GM13977 (cell line): ENCODE measurements around the gene CTCFL.
"Not testable (repeated sequence)": the region's sequence is repeated elsewhere in the genome, so short reads cannot be mapped to it uniquely, and the experiment has no call there.

Experiments
- DNase-seq: peaks from one replicate; pipeline ENCODE4 v3.0.0; 2012; ENCODE audit warnings: low spot score
- in situ Hi-C: fragments of 300-500 bp; cut with MboI; formaldehyde crosslinking; loops from one replicate; pipeline ENCODE4 v1.12.0; 2022; ENCODE audit warnings: low sequenced_read_pairs, low pct_unique_long_range_greater_than_20kb, mixed read lengths, inconsistent platforms; ENCODE audit not compliant: unreplicated experiment
- TF ChIP-seq, protein P1 (sequence below): IDR thresholded peaks from 2 replicates; pipeline ENCODE4 v1.5.1; 2012; ENCODE audit warnings: mild to moderate bottlenecking, control low read depth; ENCODE audit not compliant: insufficient read depth; ENCODE audit errors: extremely low read depth, missing control alignments

The CTCFL gene

DNA sequence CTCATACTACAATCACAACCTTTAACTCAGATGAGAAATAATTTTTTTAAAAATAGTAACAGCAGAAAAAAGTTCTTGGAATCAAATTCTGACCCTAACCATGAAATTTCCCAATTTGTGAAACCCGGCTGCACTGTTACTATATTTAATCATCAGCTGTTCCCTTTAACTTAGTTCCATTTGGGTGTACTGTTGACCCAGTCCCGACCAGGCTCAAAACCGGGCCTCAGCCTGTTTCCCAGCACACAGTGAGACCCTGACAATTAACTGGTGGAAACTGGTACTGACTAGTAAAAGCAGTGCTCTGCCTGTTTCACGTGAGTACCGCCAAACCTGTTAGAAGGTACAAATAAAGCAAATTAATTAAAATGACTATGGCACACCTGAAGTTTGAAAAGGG lies 7.0 kb downstream of the CTCFL start:
- in situ Hi-C loops, result no loop called here
- TF ChIP-seq, protein P1, sequence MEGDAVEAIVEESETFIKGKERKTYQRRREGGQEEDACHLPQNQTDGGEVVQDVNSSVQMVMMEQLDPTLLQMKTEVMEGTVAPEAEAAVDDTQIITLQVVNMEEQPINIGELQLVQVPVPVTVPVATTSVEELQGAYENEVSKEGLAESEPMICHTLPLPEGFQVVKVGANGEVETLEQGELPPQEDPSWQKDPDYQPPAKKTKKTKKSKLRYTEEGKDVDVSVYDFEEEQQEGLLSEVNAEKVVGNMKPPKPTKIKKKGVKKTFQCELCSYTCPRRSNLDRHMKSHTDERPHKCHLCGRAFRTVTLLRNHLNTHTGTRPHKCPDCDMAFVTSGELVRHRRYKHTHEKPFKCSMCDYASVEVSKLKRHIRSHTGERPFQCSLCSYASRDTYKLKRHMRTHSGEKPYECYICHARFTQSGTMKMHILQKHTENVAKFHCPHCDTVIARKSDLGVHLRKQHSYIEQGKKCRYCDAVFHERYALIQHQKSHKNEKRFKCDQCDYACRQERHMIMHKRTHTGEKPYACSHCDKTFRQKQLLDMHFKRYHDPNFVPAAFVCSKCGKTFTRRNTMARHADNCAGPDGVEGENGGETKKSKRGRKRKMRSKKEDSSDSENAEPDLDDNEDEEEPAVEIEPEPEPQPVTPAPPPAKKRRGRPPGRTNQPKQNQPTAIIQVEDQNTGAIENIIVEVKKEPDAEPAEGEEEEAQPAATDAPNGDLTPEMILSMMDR, result no peak
- no peak for DNase-seq

DNA sequence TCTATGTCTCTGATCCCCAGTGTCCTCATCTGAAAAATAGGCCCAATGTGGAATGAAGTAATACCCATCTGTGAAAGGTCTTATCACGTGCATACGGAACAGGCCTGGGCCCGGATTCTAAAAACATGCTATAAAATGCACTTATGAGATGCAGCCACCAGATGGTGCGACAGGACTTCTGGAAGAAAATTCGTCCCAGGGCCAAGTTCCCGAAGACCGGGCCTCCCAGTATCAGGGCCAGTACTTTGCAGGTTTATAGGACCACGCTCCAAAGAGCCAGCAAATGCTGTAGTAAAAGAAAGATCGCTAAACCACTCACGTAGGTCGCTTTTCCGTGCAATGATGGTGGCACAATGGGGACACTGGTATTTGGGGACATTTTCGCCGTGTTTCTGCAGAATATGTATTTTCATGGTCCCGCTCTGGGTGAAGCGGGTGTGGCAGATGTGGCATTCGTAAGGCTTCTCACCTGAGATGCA lies 10.6 kb downstream of the CTCFL start:
- DNase-seq, result peak; percentile 61
- TF ChIP-seq, protein P1, result peak; percentile 70
- in situ Hi-C loops, result loop anchor here (5.0 kb wide), 1 partner anchor 78 kb away; no protein-coding TSS in a partner anchor

DNA sequence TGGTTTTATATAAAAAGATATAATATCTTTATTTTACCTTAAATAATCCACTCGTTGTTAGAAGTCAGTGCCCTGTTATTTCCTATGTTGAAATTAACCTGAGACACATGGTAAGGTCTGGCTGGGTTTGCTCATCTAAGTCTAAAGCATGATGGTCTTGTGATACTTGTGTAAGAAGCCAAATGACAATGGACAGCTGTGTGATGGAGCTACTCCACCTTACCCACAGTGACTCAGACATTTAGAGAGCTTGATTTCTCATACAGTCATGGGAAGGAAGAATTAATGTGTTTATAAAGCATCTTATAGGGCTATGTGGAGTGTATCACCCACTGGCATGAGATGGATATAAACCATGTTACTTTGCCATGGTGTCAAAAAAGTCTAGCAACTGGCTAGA lies 11.7 kb downstream of the CTCFL start:
- in situ Hi-C loops, result loop anchor here (5.0 kb wide), 1 partner anchor 79 kb away; no protein-coding TSS in a partner anchor
- DNase-seq, result no peak
- TF ChIP-seq, protein P1, result no peak

DNA sequence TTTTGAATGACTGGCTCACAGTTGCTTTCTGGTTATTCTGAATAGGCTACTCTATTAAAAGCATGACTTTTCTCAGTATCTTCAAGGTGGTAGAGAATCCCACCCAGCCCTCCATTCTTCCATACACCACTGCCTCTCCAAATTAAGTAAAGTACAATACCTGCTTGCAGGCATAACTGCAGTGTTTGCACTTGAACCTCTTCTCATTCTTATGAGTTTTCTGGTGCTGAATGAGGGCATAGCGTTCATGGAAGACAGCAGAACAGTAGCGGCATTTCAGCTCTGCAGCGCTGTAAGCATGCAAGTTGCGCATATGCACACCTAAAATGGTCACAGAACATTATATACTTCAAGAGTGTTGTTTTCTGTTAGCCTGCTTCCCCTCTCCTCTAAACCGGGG lies 12.5 kb downstream of the CTCFL start:
- TF ChIP-seq, protein P1, result no peak
- in situ Hi-C loops, result loop anchor here (5.0 kb wide), 1 partner anchor 80 kb away; no protein-coding TSS in a partner anchor
- DNase-seq, result no peak

DNA sequence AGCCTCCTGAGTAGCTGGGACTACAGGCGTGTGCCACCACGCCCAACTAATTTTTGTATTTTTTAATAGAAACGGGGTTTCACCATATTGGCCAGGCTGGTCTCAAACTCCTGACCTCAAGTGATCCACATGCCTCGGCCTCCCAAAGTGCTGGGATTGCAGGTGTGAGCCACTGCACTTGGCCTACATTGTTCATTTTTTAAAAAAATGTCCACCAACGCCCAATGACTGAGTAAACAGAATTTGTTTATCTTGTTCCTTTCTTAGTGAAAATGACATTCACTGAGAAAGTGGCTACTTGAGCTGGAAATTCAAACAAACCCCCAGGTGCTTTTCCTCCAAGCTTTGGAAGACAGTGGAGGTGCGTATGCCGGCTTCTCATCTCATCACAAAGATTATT lies 13.2 kb downstream of the CTCFL start:
- in situ Hi-C loops, result loop anchor here (5.0 kb wide), 1 partner anchor 81 kb away; no protein-coding TSS in a partner anchor
- not testable (repeated sequence) for DNase-seq

DNA sequence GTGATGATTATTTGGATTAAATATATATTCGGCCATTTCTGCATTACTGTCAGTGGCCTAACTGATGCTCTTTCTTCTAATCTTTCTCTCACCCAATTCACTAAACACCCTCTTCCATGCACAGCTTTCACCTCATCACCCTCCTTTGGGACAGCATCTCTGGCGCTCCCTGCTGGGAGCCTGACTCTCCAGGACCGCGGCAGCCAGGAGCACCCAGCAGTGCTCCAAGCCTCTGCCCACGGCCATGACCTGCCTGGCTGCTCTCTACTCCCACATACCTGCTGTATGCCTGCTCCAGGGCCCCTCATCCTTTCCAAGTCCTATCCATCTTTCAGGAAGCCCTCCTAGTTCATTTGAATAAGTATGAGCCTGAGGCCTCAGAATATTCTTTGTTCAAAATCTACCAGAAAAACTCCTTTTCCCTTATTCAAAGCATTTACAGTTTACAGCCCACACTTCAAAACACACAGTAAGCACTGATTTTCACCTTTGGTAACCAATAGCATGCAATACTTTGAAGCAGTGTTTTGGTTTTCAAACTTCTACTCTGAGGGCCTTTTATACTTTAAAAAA lies 15.2 kb downstream of the CTCFL start:
- TF ChIP-seq, protein P1, result peak; percentile 49
- no peak for DNase-seq
- in situ Hi-C loops, result loop anchor here (5.0 kb wide), 1 partner anchor 83 kb away; no protein-coding TSS in a partner anchor

DNA sequence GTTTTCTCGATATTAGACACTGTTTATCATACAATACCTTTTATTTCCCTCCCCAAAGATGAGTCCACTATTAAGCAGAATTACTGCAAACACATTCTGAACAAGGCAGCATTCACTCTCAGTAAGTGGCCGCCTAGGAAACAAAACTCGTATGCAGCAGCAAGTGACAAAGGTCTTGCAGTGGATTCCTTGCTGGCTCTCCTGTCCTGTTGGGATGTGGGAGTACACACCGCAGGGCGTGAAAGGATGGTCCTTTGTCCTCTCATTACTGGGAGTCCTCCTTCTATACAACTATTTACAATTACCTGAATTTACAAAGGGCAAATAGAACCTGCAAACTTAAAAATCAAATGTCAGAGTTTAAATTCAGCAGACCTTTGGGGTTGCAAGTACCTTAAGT lies 16.1 kb downstream of the CTCFL start:
- no peak for DNase-seq
- TF ChIP-seq, protein P1, result no peak
- in situ Hi-C loops, result no loop called here
